ENCODE results near the gene ABCA1.
A peak's percentile ranks its signal among the peaks of the same experiment; 100 is the strongest.

The ABCA1 gene

GRCh38 chr9:104826911-104827310, 101.0 kb downstream of the ABCA1 start:
- Mint-ChIP-seq H3K27ac (no peak overlapping the region), H3K4me3 (no peak overlapping the region), H3K4me1 (no peaks in the 10 kb centered on the region), H3K9me3 (no peaks in the 10 kb centered on the region), H3K36me3 (peaks cover 24% of the 10 kb centered on the region)
- ATAC-seq (no peak), DNase-seq (ENCODE audit: low spot score in 2 of 2) (no peak)

- no peak for DNase-seq (ENCODE audit: low spot score in 2 of 2)
- Mint-ChIP-seq H3K36me3 (peaks cover 17% of the 10 kb centered on the region), H3K4me1 (no peaks in the 10 kb centered on the region), H3K4me3 (no peak overlapping the region), H3K9me3 (no peaks in the 10 kb centered on the region), H3K27ac (no peak overlapping the region)
- no peak for ATAC-seq
Measured at GRCh38 chr9:104826079-104826775, 101.7 kb downstream of the ABCA1 start.

GRCh38 chr9:104820336-104820735, 107.6 kb downstream of the ABCA1 start:
- DNase-seq (ENCODE audit: low spot score in 2 of 2): no peak
- ATAC-seq: no peak
- H3K4me3 Mint-ChIP-seq: no peak overlapping the region
- H3K9me3 Mint-ChIP-seq: no peaks in the 10 kb centered on the region
- no peaks in the 10 kb centered on the region for H3K36me3 Mint-ChIP-seq
- H3K27ac Mint-ChIP-seq: no peak overlapping the region
- no peaks in the 10 kb centered on the region for H3K4me1 Mint-ChIP-seq

GRCh38 chr9:104819033-104819432, 108.9 kb downstream of the ABCA1 start:
- Mint-ChIP-seq H3K4me3 (no peak overlapping the region), H3K9me3 (no peaks in the 10 kb centered on the region), H3K4me1 (no peaks in the 10 kb centered on the region), H3K36me3 (no peaks in the 10 kb centered on the region), H3K27ac (no peak overlapping the region)
- ATAC-seq (no peak), DNase-seq (ENCODE audit: low spot score in 2 of 2) (no peak)

- no peaks in the 10 kb centered on the region for H3K9me3 Mint-ChIP-seq
- H3K4me3 Mint-ChIP-seq: no peak overlapping the region
- no peaks in the 10 kb centered on the region for H3K36me3 Mint-ChIP-seq
- H3K27ac Mint-ChIP-seq: no peak overlapping the region
- H3K4me1 Mint-ChIP-seq: no peaks in the 10 kb centered on the region
- DNase-seq (ENCODE audit: low spot score in 2 of 2): no peak
- ATAC-seq: no peak
Measured at GRCh38 chr9:104817437-104817836, 110.5 kb downstream of the ABCA1 start.

DNA sequence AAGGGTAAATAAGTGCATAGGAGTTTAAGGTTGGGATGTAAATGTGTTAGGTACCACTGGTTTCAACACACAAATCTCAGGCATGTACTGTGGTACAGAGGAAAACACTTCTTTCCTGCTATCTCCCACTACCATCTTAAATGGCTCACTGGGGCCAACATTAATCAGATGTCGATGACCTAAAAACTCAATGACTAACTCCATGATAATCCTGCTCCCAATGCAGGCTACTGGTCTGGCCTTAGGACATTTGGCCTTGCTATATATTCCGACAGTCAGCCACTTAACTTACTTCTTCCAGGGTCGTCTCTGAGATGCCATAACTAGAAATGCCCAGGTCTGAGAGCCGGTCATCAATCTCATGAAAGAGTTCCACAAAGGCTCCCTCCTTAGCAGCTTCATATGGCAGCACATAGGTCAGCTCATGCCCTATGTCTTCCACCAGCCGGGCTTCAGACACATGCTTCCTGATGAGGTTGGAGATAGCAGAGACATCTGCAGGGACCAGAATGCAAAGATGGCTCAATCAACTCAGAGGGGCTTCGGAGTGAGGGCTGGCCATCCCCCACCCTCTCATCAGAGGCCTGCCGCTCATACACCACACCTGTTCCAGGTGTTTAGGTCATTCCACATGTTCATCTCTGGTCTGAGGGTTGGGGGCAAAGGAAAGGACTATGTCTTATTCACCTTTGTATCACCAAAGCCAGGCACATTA, 111.9 kb downstream of the ABCA1 start:
- H3K9me3 Mint-ChIP-seq: no peaks in the 10 kb centered on the region
- ATAC-seq: no peak
- no peak overlapping the region for H3K27ac Mint-ChIP-seq
- no peak for DNase-seq (ENCODE audit: low spot score in 2 of 2)
- no peak overlapping the region for H3K4me3 Mint-ChIP-seq
- no peaks in the 10 kb centered on the region for H3K4me1 Mint-ChIP-seq
- no peaks in the 10 kb centered on the region for H3K36me3 Mint-ChIP-seq

DNA sequence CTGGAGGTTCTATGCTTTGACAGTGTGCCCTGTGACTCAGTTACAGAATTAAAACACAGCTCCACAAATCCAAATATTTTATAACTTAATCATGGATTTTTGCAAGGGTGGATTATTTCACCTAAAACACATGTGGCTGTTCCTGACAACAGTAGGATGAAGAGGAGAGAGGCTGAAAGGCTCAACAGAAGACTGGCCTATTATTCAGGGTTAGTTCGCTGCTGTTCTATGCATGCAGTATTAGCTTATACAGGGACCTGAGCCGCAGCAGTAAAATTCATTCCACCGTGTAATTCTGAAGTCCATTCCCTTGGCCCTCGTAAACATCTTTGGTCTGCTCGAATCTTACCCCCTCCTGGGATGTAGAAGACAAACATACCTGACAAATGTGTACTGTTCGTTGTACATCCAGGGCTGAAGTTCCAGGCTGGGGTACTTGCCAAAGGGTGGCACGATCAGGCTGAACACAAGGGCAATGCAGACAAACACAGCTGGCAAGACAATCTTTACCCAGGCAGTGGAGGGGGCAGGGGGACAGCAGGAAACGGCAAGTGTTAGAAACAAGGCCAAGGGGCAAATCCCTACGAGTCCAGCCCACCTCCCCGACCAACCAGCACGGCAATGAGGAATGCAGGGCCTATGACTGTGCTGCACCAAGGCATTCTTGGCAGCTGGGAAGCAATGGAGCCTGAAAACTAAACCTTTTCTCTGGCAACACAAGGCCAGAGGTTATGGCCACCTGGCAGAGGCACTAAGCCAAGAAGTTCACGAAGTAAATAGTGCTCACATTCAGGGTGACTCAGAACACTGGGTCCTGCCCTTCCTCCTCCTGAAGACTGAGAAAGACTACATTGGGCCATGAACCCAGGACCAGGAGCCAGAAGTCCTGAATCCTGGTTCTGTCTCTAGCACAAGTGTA, 117.3 kb downstream of the ABCA1 start:
- no peaks in the 10 kb centered on the region for H3K4me1 Mint-ChIP-seq
- no peak for ATAC-seq
- H3K9me3 Mint-ChIP-seq: no peaks in the 10 kb centered on the region
- no peak for DNase-seq (ENCODE audit: low spot score in 2 of 2)
- H3K27ac Mint-ChIP-seq: peak overlapping the region; percentile 43
- no peak overlapping the region for H3K4me3 Mint-ChIP-seq
- no peaks in the 10 kb centered on the region for H3K36me3 Mint-ChIP-seq

DNA sequence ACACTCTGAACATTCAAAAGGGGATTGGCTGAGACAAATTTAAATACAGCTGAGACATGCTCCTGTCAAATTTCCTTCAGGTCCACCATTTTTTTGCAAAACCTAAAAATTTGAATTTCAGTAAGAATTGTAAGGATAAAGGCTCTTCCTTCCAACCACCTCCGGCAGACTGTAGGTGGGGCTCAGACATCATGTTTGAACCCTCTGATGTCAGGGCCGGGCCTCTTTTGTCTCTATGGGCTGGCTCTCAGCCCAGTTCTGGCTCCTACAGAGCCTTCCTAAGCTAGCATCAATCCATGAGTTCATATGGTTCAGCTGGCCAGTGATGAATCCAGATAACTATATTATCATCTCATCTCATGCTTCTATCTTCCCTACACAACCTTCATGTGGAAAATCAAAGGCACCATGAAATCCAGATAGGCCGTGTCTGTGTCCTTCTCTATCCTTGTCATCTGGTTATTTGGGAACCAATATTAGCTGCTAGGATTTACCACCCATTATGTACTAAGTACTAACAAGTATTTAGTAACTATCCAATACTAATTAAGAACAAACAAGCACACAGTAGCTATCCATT, 119.8 kb downstream of the ABCA1 start:
- DNase-seq (ENCODE audit: low spot score in 2 of 2): no peak
- Mint-ChIP-seq H3K4me3 (no peak overlapping the region), H3K36me3 (no peaks in the 10 kb centered on the region), H3K4me1 (no peaks in the 10 kb centered on the region), H3K9me3 (no peaks in the 10 kb centered on the region), H3K27ac (no peak overlapping the region)
- ATAC-seq: no peak

- no peaks in the 10 kb centered on the region for H3K9me3 Mint-ChIP-seq
- DNase-seq (ENCODE audit: low spot score in 2 of 2) (no peak), ATAC-seq (no peak)
- no peaks in the 10 kb centered on the region for H3K4me1 Mint-ChIP-seq
- H3K4me3 Mint-ChIP-seq: no peak overlapping the region
- H3K27ac Mint-ChIP-seq: no peak overlapping the region
- H3K36me3 Mint-ChIP-seq: no peaks in the 10 kb centered on the region
Measured at GRCh38 chr9:104805441-104805840, 122.5 kb downstream of the ABCA1 start.

GRCh38 chr9:104802906-104803305, 125.0 kb downstream of the ABCA1 start:
- Mint-ChIP-seq H3K4me3 (no peak overlapping the region), H3K4me1 (no peaks in the 10 kb centered on the region), H3K36me3 (peaks cover 5% of the 10 kb centered on the region), H3K9me3 (no peaks in the 10 kb centered on the region), H3K27ac (no peak overlapping the region)
- no peak for ATAC-seq
- no peak for DNase-seq (ENCODE audit: low spot score in 2 of 2)

GRCh38 chr9:104802110-104802509, 125.8 kb downstream of the ABCA1 start:
- no peak for ATAC-seq
- peak overlapping the region; percentile 14 for H3K27ac Mint-ChIP-seq
- no peaks in the 10 kb centered on the region for H3K4me1 Mint-ChIP-seq
- DNase-seq (ENCODE audit: low spot score in 2 of 2): no peak
- H3K9me3 Mint-ChIP-seq: no peaks in the 10 kb centered on the region
- H3K36me3 Mint-ChIP-seq: peaks cover 5% of the 10 kb centered on the region
- H3K4me3 Mint-ChIP-seq: no peak overlapping the region

DNA sequence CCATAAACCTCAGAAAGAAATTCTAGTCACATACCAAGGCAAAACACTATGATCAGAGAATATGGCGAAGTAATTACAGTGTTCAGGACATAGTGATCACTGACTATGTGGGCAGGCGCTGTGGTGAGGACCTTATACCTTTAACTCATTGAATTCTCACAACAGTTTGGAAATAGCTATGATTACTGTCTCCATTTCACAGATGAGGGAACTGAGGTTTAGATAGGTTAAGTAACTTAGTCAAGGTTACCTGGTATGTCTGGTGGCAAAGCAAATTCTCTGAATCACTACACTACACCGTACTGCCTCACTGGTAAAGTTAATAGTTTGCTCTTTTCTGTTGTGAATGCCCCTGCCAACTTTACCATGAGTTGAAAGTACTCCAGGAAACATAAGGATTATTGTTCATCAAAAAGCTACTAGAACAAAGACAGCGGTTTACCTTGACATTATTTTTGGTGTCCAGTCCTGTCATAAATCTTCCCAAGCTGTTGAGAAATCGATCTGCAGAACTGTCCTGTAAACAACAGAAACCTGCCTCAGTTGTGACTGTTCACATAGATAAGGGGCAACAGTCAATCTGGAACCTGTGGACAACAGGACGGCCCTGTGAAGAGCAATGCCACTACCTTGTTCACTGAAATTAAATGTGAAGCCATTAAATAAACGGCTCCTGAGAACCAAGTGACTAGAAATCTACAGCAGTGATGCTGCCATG, 127.7 kb downstream of the ABCA1 start:
- no peaks in the 10 kb centered on the region for H3K9me3 Mint-ChIP-seq
- H3K36me3 Mint-ChIP-seq: peaks cover 6% of the 10 kb centered on the region
- H3K4me3 Mint-ChIP-seq: no peak overlapping the region
- no peaks in the 10 kb centered on the region for H3K4me1 Mint-ChIP-seq
- ATAC-seq (no peak), DNase-seq (ENCODE audit: low spot score in 2 of 2) (no peak)
- no peak overlapping the region for H3K27ac Mint-ChIP-seq

- peaks cover 18% of the 10 kb centered on the region for H3K36me3 Mint-ChIP-seq
- no peak for ATAC-seq
Measured at GRCh38 chr9:104798209-104798995, 129.6 kb downstream of the ABCA1 start.

DNA sequence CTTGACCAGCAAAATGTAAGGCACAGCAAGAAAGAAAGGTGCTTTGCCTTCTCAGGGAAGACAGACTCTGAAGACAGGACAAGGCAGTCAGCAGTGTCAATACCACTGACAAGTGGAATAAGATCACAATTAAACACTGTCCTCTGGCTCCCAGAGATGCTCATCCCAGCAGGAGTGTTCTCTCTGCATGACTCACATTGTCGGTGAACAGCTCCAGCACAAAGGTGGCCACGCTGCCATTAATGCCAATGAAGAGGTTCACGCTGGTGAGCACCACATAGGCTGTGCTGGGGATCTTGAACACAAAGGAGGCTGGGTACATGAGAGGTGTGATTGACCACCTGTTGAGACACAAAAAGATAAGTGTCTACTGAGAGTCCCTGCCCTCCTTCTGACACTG, 132.1 kb downstream of the ABCA1 start:
- no peak overlapping the region for H3K4me3 Mint-ChIP-seq
- H3K27ac Mint-ChIP-seq: no peak overlapping the region
- H3K9me3 Mint-ChIP-seq: no peaks in the 10 kb centered on the region
- no peaks in the 10 kb centered on the region for H3K4me1 Mint-ChIP-seq
- DNase-seq (ENCODE audit: low spot score in 2 of 2) (peak in 1 of 2 donors; percentile 37), ATAC-seq (no peak)
- peaks cover 25% of the 10 kb centered on the region for H3K36me3 Mint-ChIP-seq

More at GRCh38 chr9:104798209-104798995, 129.6 kb downstream of the ABCA1 start:
- DNase-seq (ENCODE audit: low spot score in 2 of 2): no peak
- H3K9me3 Mint-ChIP-seq: no peaks in the 10 kb centered on the region
- no peaks in the 10 kb centered on the region for H3K4me1 Mint-ChIP-seq
- no peak overlapping the region for H3K27ac Mint-ChIP-seq
- no peak overlapping the region for H3K4me3 Mint-ChIP-seq

Data from stimulated activated effector memory CD8-positive, alpha-beta T cell treated with anti-CD3 and anti-CD28 coated beads, Interleukin-12 subunit alpha, Interleukin-12 subunit beta, amount 100 ng/mL, for 72 hours (primary cell).